Urothelium cell line (cell line): Measurements from ENCODE around the gene ATP1A1.

Experiments
- DNase-seq: peaks from one replicate; pipeline ENCODE4 v3.0.0; 2011; ENCODE audit warnings: low spot score, mixed read lengths
- FAIRE-seq: peaks from 2 replicates; lab custom pipeline; 2011; peaks lifted over from hg19 to GRCh38; lab: Jason Lieb, UNC

ATP1A1 gene

DNA sequence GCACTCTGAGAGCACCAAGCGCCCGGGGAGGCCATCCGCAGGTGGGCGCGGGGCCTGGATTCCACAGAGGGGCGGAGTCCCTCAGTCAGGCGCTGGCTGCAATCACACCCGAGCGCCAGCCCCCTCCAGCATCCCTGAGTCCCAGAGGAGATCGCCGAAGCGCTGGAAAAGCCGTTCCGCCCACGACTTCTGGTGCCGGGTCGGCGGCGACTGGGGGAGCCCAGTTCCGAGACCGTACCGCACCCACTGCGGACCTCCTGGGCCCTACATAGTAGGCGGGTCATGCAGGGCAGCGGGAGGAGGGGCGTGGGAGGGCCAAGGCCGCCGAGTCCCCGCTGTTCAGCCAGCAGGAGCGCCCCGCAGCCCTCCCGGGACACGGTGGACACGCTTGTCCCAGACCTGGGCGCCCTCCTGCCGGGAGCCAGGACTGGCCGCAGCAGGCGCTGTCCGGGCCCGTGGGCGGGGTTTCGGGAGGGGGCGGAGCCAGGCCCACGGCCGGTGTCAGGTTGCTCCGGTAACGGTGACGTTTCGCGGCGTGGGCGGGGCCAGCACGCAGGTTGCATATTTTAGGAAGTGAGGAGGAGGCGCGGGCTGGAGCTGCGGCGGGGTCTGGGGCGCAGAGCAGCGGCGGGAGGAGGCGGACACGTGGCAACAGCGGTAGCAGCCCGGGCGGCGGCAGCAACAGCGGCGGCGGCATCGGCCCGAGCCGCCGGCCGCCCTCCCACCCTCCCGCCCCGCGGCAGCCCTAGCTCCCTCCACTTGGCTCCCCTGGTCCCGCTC is at the start of gene ATP1A1:
ATP1A1 (plus strand) TSS at position 594 of the 780 bp plus-strand sequence. CDS start 268 bp downstream, outside the sequence.
- DNase-seq (peak; percentile 98), FAIRE-seq (no peak)

DNA sequence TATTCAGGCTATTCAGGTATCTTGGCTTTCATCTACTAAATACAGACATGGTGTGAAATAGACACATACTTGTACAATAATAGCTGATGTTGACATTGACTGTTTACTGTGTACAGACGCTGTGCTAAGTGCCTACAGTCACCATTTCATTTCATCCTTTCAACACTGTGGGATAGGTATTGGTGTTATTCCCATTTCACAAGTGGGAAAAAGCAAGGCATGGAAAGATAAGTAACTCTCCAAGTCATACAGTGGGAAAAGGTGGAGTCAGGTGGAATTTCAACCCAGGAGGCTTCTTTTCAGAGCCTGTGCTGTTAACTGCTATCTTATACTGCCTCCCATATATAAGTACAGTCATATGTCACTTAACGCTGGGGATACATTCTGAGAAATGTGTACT is 49.6 kb upstream of the ATP1A1 start:
- FAIRE-seq (no peak), DNase-seq (no peak)

DNA sequence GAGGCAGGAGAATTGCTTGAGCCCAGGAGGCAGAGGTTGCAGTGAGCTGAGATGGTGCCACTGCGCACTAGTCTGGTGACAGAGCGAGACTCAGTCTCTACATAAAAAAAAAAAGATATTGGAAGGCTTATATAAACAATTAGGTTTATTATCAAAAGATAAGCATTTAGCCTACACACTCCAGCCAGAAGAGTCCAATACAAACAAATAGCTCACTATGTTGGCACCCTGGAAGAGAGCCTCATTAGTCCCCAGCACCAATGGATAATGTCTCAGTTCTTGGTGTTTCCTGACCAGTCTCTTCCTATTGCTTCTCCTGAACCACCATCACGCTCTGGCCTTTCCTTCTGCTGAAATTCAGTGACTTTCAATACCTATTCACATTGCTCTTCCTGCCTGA is 48.6 kb upstream of the ATP1A1 start:
- FAIRE-seq (no peak), DNase-seq (no peak)

DNA sequence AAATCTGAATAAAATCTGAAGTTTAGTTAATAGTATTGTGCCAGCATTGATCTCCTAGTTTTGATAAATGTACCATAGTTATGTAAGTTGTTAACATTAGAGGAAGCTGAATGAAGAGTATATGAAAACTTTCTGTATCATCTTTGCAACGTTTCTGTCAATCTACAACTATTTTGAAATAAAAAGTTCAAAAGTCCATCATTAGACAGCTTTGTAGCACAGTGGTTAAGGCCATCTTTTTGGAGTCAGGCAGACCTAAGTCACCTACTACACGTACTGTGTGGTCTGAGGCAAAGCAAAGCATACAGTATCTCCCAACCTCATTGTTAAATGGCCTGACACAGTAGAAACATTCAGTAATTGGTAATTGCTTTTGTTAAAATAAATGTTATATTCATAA is 47.9 kb upstream of the ATP1A1 start:
- no peak for FAIRE-seq
- DNase-seq, result no peak

GRCh38 chr1:116325922-116326321 is 47.1 kb upstream of the ATP1A1 start:
- no peak for DNase-seq
- FAIRE-seq, result no peak

- no peak for DNase-seq
Measured at GRCh38 chr1:116326486-116326885, 46.6 kb upstream of the ATP1A1 start.

GRCh38 chr1:116328671-116329070 is 44.4 kb upstream of the ATP1A1 start:
- no peak for DNase-seq
- FAIRE-seq, result no peak

More at GRCh38 chr1:116326486-116326885, 46.6 kb upstream of the ATP1A1 start:
- no peak for FAIRE-seq

DNA sequence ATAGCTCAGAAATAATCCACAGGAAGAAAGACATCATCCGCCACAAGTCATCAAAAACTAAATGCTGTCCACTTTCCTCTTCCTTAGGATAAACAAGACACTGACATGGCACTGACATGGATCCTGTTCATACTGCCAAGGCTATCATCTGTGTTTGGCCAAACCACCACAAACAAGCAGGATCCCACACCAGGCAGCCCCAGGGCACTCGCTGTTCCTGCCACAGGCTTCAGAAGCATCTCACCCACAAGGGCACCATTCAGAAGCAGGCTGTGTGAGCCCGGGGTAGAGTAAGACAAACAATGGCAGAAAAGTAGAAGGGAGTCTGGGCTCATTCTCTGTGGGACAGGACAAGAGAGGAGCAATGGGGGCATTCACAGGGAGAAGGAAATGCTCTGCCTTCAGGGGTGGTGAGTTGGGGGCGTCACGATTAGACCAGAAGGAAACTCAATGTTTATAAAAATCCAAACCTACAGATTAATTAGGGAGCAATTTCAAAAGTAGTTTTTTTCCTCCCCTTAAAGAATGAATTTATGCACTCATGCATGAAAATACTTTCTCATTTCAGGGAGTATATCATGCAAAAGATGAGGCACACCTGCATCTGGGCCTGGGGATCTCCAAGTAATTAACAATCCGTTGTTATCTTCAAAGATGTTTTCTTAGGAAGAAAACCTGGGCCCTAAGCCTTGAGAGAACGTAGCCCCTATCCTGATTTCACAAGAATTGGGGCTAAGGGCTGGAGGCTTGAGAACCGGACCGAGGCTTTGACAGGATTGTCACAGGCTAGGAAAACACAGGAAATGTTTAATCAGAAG is 43.3 kb upstream of the ATP1A1 start:
- DNase-seq, result no peak
- no peak for FAIRE-seq

- DNase-seq, result no peak
- no peak for FAIRE-seq
Measured at GRCh38 chr1:116330342-116330652, 42.7 kb upstream of the ATP1A1 start.

GRCh38 chr1:116330846-116331245 is 42.2 kb upstream of the ATP1A1 start:
- DNase-seq (no peak), FAIRE-seq (no peak)

DNA sequence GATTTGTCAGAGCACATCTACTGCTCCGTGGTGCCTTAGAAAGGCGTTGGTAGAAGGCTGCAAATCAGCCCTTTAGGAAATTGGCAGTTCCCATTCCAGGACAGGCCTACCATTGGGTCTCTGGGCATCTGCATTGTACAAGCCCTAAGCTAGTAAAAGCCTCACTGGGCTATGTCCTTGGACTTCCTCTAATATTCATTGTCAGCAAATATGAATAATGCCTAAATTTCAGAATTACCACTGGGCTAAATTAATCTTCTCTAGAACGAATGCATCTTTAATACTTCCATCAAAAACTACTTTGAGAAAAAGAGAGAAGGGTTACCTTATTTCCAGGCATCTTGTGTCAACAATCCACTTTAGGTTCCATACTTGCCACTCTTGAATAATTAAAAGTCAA is 41.5 kb upstream of the ATP1A1 start:
- DNase-seq, result no peak
- no peak for FAIRE-seq

DNA sequence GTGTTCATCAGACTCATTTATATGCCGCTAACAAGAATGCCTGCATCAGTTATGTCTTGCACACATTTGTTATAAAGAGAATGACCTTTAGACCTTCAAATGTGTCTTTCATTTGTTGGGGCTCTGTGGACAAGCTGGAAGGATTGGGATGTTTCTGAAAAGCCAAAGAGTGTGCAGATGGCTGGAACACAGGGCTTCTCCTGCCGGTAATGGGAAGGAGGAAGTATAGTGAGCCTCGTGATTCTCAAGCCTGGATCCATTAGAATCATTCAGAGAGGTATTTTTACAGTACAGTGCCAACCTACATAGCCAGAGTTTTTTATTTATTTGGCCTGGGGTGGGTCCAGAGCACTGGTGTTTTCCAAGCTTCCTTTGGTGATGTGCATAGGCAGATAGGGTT is 40.6 kb upstream of the ATP1A1 start:
- FAIRE-seq, result no peak
- no peak for DNase-seq

DNA sequence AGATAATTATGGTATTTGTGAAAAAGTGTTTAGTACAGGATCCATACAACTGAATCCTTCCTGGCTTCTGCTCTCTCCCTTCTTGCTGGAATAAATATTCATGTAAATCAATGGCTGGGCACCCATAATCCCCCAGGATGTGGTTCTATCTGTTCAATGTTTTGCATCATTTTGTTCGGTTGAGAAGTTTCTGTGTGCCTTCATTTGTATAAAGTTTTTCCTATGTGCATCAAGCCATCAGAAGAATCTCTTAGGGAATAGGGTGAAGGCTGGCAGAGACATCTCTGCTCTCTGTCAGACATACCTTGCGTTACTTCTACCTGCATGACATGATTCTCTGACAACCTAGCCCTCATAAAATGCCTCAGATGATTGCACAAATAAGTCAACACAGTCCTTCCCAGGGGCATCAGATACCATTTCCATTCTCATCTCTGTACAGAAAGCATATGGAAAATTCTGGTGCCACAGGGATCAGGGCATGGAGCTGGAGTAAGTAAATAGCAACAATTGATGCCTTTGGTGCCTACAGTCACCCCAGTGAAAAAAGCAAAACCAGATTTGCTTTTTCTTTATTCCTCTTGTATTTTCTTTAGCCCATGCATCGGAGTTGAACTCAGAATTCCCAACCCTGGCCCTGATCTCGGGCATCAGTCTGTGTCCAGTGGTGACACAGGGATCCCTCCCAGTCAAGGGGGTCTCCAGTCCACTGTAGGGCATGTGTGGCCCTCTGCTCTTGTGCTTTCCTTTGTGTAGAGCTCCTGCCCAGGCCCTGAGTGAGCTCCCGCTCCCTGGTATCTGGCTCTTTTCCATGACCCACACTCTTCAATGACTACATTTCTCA is 39.7 kb upstream of the ATP1A1 start:
- DNase-seq (no peak), FAIRE-seq (no peak)

- peak; percentile 63 for FAIRE-seq
- no peak for DNase-seq
Measured at GRCh38 chr1:116334015-116334547, 39.0 kb upstream of the ATP1A1 start.

- FAIRE-seq, result no peak
- DNase-seq, result no peak
Measured at GRCh38 chr1:116334868-116335635, 38.0 kb upstream of the ATP1A1 start.

DNA sequence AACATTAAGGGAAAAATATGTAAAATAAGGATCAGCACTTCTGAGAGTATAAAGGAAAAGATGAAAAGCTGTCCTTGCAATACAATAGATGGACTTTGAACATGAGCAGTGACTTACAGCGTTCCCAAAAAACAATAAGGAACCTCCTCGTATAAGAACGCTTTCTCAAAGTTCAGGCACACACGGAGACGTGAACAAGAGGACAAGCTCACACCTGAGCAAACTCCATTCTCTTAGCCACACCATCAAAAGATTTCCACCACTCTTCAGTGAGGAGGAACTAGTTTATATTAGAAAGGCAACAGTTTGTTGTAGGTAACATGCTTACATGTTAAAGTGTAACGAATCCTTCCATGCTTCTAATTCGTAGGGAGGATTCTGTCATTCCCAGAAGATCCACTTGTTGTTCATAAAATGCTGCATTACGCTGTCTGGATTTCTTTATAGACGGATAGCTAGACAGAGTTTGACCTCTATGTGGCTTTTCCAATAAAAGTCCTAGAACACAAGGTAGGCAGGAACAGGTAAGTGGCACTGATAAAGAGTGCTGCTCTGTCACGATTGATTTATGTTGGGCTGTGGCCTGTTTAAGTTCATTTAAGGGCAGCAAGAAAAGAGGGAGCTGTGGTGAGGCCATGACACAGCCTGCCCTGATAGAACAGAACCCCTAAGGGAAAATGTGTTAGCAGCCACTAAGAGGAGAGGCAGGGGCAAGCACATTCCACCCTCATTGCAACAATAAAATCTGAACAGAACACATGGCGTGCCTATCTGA is 37.0 kb upstream of the ATP1A1 start:
- no peak for FAIRE-seq
- no peak for DNase-seq

DNA sequence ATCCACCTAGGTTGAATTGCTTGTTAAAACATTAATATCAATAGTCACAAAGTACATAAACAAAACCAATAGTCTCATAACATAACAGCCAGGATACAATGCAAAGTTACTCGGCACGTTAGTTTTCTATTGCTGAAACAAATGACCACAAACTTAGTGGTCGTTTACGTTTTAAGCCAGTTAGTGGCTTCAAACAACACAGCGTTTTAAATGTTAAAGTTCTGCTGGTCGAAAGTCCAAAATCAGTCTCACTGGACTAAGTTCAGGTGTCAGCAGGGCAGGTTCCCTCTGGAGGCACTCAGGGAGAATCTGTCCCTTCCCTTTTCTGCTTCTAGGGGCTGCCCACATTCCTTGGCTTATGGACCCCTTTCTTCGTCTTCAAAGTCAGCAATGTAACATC is 35.6 kb upstream of the ATP1A1 start:
- DNase-seq, result no peak
- FAIRE-seq, result no peak

- no peak for DNase-seq
- FAIRE-seq, result no peak
Measured at GRCh38 chr1:116338400-116338799, 34.6 kb upstream of the ATP1A1 start.

DNA sequence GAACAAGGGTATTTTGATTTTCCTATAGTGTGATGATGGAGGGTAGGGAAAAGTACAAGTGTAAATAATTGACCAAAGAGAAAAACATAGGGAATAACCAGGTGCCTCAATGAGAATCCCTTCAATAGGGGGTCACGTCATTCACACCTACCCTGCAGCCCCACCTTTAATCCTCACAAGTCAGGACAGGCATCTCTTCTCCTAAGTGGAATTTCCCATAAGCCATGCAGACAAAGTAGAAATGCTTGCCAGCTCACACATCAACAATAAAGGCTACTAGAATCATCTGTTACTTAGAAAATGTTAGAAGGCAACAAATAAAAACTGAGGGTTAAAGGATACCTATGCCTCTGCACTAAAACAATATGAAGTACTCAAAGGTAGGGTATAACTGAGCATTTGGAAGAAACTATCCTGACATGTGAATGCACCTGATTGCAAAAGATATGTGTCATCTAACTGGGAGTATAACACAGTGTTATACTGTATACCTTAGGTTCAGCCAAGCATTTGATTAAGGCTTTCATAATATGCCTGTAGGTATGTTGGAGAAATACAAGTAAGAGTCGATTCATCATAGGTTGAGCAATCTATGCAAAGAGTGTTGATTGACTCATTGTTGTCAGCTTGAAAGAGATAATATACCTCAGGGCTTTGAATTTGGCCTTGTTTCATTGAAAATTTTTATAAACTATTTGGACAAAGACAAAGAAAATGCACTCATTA is 32.4 kb upstream of the ATP1A1 start:
- no peak for DNase-seq
- no peak for FAIRE-seq
